HG02981 (cell line): ENCODE measurements around the gene BRAT1.

ENCODE experiments used
- ATAC-seq: cut with Tn5 transposase; IDR thresholded peaks from one replicate; pipeline ENCODE4 v1.9.1; 2021; ENCODE audit warnings: mild to moderate bottlenecking, moderate library complexity; ENCODE audit not compliant: unreplicated experiment

The BRAT1 gene

GRCh38 chr7:2514473-2515423 is 40.6 kb downstream of the BRAT1 start:
- no peak for ATAC-seq

- ATAC-seq = no peak
These were observed 41.6 kb downstream of the BRAT1 start for GRCh38 chr7:2513702-2514101.

GRCh38 chr7:2512713-2513112 is 42.6 kb downstream of the BRAT1 start:
- no peak for ATAC-seq

GRCh38 chr7:2512179-2512661 is 43.1 kb downstream of the BRAT1 start:
- no peak for ATAC-seq

- ATAC-seq = no peak
These were observed 43.6 kb downstream of the BRAT1 start for GRCh38 chr7:2511769-2512168.

DNA sequence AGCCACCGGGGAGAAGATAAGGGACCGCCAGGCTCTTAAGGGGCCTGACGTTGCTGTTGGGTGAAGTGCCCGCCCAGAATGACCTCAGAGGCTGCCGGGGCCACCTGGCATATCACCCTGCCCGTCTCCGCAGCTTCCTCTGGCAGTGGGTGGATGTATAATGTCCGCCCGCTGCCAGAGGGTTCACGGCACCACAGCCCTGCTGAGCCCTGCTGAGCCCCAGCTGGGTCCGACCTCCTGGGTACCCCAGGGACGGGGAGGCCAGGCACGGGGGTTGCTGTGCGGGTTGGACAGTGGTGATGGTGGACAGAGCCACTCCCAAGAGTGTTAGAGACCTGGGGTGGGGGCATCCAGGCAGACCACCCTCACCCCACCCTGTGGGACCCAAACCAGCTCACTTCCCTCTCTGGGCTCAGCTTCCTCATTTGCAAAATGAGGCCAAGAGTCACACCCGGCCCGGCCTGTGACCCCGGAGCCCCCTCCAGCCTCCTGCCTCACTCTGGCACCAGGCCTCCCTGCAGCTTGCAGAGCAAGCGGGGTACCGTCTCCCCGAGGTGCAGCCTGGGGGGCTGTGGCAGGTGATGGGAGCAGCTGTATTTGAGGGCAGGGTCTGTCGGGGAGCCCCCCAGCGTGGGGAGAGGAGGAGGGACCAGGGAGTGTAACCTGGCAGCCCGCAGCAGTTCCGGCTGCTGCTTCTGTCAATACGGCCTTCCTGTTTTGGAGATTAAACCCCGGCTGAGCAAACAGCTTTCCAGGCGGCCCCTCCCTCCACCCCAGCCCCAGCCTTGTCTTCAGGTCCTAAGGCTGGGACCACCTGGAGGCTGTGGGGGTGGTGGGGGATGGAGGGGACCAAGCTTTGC is 44.2 kb downstream of the BRAT1 start:
- peak; percentile 29 for ATAC-seq

GRCh38 chr7:2510130-2510776 is 45.1 kb downstream of the BRAT1 start:
- ATAC-seq = no peak

DNA sequence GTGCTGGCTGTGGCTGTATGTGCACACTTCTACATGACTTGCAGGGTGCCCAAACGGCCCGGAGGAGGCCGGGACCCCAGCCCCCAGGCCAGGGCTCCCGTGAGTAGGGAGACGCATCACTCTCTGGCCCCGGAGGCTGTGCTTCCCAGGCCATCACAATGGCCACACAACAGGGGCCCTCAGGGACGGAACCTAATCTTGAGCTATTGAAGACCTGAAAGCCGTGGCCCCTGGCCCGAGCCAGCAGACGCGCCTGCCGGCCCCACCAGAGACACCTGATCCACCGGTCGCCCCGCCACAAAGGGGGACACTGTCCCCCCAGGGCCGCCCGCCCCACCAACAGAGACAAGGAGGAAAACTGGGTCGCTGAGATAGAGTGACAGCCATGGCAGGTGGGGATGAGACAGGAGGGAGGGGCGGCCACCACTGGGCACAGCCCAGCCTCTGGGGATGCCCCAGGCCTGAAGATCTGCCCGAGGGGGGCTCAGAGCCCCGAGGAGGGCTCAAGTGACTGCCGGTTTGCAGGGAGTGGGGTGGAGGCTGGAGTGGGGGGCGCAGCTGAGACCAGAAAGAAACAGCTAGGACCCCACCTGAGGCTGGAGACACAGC is 45.9 kb downstream of the BRAT1 start:
- no peak for ATAC-seq

GRCh38 chr7:2508327-2509215 is 46.8 kb downstream of the BRAT1 start:
- ATAC-seq = no peak

DNA sequence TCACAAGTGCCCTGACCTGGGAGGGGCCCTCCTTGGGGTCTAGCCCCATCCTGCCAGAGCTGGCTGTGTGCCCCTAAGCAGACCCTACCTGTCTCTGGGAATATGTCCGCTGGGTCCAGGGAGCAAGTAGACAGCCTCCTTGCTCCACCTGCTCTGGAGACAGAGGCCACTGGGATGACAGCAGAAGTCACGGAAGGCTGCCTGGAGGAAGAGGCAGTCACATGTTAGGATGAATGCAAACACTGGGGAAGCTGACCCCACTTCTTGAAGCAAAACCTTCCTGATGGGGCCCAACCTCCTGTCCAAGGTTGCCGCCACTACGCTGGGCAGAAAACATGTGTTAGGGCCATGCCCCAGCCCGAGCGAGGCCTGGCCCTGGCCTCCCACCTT is 47.4 kb downstream of the BRAT1 start:
- no peak for ATAC-seq

GRCh38 chr7:2507208-2507916 is 48.0 kb downstream of the BRAT1 start:
- ATAC-seq = no peak

- no peak for ATAC-seq
These were observed 49.9 kb downstream of the BRAT1 start for GRCh38 chr7:2505401-2505800.

DNA sequence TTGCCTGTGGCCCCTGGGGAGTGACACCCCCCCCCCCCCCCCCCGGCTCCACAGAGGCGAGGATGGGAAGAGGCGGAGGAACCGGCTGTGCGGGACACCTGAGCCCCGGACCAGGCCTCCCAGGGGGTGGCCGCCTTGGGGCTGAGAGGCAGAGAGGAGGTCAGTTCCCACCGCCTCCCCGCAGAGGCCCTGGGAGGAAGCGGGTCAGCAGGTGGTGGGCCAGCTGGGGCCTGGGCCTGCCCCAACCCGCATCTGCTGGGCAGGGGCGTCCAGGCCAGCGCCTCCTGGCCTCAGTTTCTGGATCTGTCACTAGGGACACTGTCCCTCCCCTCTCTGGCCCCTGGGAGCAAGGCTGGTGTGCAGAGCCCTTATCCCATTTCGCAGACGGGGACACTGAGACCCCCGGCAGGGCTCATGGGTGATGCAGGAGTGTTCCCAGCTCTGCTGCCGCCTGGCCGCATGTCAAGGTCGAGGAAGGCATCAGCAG is 50.4 kb downstream of the BRAT1 start:
- no peak for ATAC-seq

DNA sequence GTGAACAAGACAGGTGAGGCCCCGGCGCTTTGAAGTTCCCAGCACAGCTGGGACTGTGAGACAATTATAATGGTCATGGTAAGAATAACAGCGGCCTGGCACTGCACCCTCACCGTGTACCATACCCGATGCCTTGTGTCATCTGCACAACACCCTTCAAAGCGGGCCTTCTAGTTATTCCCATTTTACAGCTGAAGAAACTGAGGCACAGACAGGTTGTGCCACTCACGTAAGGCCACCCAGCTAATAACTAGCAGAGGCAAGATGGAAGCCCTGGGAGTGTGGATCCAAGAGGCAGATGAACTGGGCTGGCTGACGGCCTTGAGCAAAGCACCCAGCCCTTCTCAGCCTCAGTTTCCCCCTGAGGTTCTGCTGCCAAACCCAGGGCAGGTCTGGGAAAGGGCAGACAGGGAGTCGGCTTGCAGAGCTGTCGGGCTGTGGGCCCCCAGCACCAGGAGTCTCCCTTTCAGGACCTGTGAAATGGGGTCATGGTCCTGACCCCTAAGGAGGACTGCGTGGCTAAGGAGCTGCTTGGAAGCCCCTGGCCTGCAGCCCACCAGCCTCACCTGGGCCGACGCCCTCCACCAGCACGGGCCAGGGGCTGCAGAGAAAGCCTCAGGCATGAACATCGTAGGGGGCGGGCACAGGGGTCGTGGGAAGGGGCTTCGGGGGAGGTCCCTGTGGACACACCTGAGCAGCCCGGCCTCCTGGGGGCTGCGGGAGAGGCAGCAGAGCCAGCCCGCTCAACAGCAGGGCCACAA is 51.0 kb downstream of the BRAT1 start:
- no peak for ATAC-seq

DNA sequence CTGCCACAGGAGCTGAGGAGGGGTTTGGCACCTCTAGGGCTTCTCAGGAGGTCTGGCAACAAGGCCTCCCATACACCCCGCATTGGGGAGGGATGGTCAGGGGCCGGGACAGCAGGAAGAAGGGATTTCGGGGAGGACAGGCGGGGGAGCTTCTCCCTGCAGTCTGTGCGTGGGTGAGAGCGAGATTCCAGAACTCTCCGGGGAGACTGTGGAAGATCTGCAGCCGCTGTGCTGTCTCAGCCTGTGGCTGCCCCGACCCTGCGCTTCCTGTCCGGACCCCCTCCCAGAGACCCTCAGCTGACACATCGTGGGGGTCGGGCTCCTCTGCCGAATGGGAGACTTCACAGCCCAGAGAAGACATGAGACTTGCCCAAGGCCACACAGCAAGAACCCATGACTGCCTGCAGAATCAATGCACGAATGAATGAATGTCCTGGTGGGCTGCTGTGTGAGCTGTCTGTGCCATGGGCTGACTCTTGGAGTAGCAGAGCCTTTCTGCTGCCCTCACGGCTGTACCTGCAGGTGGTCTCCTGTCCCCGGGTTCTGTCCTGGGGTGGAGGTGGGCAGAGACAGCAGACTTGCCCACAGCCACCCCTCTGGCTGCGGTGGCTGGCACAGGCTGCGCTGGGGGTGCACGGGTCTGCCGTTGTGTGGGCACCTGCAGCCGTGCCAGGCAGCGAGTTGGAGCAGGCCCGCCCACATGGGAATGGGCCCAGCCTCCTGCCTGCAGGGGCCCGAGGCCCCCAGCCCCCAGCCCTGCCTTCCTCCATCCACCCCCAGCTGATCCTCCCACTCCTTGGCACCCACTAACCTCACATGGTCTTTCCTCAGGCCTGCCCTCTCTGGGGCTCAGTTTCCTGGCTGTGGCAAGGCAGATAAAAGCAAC is 52.0 kb downstream of the BRAT1 start:
- no peak for ATAC-seq

DNA sequence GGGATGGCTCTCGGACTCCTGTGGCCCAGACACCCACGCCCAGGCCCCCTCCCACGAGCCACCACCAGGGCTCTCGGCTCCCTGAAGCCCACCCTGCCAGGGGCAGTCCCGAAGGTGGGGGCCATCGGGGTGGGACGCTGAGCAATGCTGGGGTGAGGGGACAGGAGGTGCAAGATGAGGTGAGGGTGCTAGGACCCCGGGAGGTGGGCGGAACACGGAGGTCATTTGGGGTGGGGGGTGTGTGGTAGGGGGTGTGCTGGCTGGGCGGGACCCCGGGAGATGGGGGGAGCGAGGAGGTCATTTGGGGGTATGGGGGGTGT is 52.7 kb downstream of the BRAT1 start:
- no peak for ATAC-seq

DNA sequence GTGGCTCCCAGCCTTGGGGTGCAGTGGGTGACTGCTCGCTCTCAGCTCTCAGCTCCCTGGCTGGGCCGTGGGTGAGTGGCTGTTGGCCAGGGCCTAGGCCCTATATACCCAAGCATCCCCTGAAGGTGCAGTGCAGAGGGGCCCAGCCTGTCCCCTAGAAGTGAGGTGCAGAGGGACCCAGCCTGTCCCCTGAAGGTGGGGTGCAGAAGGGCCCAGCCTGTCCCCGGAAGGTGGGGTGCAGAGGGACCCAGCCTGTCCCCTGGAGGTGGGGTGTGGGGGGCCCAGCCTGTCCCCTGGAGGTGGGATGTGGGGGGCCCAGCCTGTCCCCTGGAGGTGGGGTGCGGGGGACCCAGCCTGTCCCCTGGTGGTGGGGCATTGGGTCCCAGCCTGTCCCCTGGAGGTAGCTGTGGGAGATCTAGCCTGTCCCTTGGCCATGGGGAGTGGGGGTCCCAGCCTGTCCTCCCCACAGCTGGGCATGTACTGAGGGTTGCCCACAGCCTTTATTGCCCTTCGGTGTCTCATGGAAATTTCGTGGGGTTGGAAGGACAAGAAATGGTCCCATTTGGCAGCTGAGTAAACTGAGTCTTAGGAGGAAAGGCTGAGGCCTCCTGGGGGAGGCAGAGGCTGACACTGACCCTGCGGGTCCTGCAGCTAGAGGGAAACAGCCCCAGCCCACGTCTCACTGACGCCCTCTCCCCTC is 53.2 kb downstream of the BRAT1 start:
- ATAC-seq = no peak
